GM12878 (cell line): Measurements from ENCODE around the gene SPAG16. TPM values are rescaled to one million over a fixed set of nuclear protein-coding genes. Genes with fewer than 3 reads are reported as not detected.

Experiments used
- ATF2 ChIP-seq: IDR thresholded peaks from 2 replicates; pipeline ENCODE4 v1.6.1; 2012; ENCODE audit warnings: low read length, inconsistent platforms
- CBX5 ChIP-seq: sonication (generic); IDR thresholded peaks from 2 replicates; pipeline ENCODE4 v1.6.1; 2016; ENCODE audit warnings: low read depth, moderate library complexity, mild to moderate bottlenecking, inconsistent platforms
- CHD2 ChIP-seq: IDR thresholded peaks from 2 replicates; pipeline ENCODE4 v1.6.1; 2011; ENCODE audit warnings: low read depth, low read length, improper control_type of control experiment, borderline replicate concordance
- E2F8 ChIP-seq: fragments of 450-650 bp; IDR thresholded peaks from 2 replicates; pipeline ENCODE4 v1.6.1; 2018; ENCODE audit warnings: mild to moderate bottlenecking, low read depth, moderate library complexity; ENCODE audit not compliant: partially characterized antibody
- MTA2 ChIP-seq: fragments of 450-650 bp; IDR thresholded peaks from 2 replicates; pipeline ENCODE4 v1.6.1; 2016; ENCODE audit warnings: low read depth, mild to moderate bottlenecking, moderate library complexity
- NBN ChIP-seq: fragments of 450-650 bp; IDR thresholded peaks from 2 replicates; pipeline ENCODE4 v1.6.1; 2016
- PAX5 ChIP-seq: IDR thresholded peaks from 2 replicates; pipeline ENCODE4 v1.6.1; 2011; ENCODE audit warnings: low read depth, low read length, borderline replicate concordance
- PRDM15 ChIP-seq: fragments of 450-650 bp; formaldehyde crosslinking; IDR thresholded peaks from 2 replicates; pipeline ENCODE4 v1.4.0; 2020; ENCODE audit warnings: mild to moderate bottlenecking, moderate library complexity
- RELB ChIP-seq: fragments of 450-650 bp; IDR thresholded peaks from 2 replicates; pipeline ENCODE4 v1.6.1; 2017; ENCODE audit warnings: low read depth, mild to moderate bottlenecking, moderate library complexity
- RUNX3 ChIP-seq: IDR thresholded peaks from 2 replicates; pipeline ENCODE4 v1.6.1; 2012; ENCODE audit warnings: low read length, inconsistent platforms
- ZNF622 ChIP-seq: fragments of 450-650 bp; IDR thresholded peaks from 2 replicates; pipeline ENCODE4 v1.6.1; 2017; ENCODE audit warnings: mild to moderate bottlenecking, inconsistent platforms
- polyA plus RNA-seq, 11 experiments: library from polyadenylated mRNA; depleted of rRNA in 4 of 11; unstranded in 6 of 11; stranded (reverse) in 5 of 11; fragments of >200 nt; fragmentation: Nextera tagmentation in 4 of 11; fragmentation: Illumina TruSeq in 1 of 11; extraction: Ambion mirVana in 4 of 11; extraction: Trizol in 1 of 11; gene quantifications; 1 replicate in 1 of 11; 2 replicates in 10 of 11; pipeline versions ENCODE4 v1.2.1 to v1.2.3, GENCODE V29; 2011 to 2016; ENCODE audit warnings: inconsistent platforms in 2 of 11, missing spikeins in 2 of 11, low read depth in 1 of 11
- total RNA-seq, 4 experiments: library from RNA; depleted of rRNA in 3 of 4; stranded (reverse); fragments of >200 nt in 3 of 4; fragmentation: Illumina TruSeq in 1 of 4; extraction: Trizol in 1 of 4; gene quantifications; 2 replicates each; pipeline versions ENCODE4 v1.2.1 to v1.2.3, GENCODE V29; 2013 to 2021

SPAG16 gene
- total and polyA plus RNA-seq, 10 of the 15 experiments (the other 5 are each of a cell fraction or from before 2014, with no cell fraction given) = 6.0 to 25.0 (median 15.2) TPM

GRCh38 chr2:213766465-213766901 is 482.2 kb downstream of the SPAG16 start (continued):
- TF ChIP-seq PAX5 (no peak), CHD2 (0 out of 2 replicates have a peak, but pooled peaks have one; percentile 12), CBX5 (peak; percentile 46; the same call in 1 of the 2 replicates), E2F8 (no peak), ZNF622 (no peak), RUNX3 (peak; percentile 63), MTA2 (0 out of 2 replicates have a peak, but pooled peaks have one; percentile 52), PRDM15 (CRISPR knock-in tag) (no peak), RELB (peak; percentile 60; the same call in 1 of the 2 replicates), NBN (peak; percentile 83), ATF2 (0 out of 2 replicates have a peak, but pooled peaks have one; percentile 19)
